ENCODE results near the gene PHF21A.

PHF21A gene

DNA sequence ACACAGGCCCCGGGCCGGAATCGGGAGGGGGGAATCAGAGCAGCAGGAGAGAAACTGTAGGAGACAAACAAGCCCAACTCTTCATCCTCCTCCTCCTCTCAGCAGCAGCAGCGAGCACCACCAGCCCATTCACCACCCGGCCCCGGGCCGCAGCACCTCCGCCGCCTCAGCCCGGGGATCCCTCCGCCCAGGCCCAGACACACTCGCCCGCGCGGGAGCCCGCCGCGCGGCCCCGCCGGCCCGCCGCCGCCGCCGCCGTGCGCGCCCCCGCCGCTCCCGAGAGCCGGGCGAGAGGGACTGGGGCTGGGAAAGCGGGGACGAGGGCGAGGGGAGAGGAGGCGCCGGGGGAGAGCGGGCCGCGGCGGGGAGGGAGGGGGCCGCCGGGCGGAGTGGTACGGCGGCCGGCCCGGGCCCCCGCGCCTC is at the start of gene PHF21A:
Gene PHF21A, minus strand, starts transcription at position 154 of the 423 bp plus-strand sequence. CDS start 37,235 bp downstream, outside the sequence.
- peak; percentile 90 for DNase-seq

DNA sequence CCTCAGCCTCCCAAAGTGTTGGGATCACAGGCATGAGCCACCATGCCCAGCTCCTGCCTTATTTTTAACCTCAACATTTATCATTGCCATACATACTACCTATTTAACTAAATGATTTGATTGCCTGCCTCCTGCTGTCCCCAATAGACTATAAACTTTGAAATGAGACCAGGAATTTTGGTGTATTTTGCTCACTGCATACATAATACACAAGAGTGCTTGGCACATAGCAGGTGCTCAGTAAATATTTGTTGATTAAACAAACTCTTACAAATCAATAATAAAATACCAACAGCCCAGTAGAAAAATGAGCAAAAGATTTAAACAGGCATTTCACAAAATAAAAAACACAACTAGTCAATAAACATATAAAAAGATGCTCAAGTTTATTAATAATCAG is 49.5 kb upstream of the PHF21A start:
- DNase-seq: no peak

DNA sequence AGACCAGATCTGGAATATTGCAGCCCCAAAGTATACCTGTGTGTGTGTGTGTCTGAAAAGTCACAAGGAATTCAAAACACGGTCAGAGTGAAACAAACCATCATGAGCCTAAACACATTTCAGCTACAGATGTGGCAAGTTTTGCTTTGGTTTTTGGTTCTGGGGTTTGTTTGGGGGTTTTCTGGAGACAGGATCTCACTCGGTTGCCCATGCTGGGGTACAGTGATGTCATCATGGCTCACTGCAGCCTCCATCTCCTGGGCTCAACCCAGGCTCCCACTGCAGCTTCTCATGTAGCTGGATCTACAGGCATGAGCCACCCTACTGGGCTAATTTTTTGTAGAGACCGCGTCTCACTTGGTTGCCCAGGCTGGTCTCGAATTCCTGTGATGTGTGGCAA is 41.4 kb upstream of the PHF21A start:
- no peak for DNase-seq

- no peak for DNase-seq
Observed at GRCh38 chr11:46161201-46161600, 39.9 kb upstream of the PHF21A start.

DNA sequence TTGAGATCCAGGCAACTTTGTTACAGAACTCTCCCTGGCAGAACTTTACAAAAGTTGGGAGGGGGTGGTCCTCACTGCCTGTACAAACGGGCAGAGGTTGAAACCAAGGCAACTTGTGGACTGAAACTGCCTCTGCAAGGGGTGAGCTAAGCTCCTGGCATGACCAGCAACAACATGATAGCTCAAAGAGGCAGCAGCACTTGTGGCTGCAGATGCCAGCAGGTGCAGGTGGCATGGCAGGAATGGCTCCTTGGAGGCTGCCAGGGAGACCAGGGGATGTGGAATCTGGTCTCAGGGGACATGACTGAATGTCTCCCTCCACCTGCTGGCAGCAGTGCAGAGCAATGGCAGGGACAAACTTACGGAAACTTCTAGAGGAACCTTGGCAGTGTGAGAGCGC is 38.8 kb upstream of the PHF21A start:
- DNase-seq: peak; percentile 10

- DNase-seq: no peak
Observed at GRCh38 chr11:46159680-46160079, 38.4 kb upstream of the PHF21A start.

DNA sequence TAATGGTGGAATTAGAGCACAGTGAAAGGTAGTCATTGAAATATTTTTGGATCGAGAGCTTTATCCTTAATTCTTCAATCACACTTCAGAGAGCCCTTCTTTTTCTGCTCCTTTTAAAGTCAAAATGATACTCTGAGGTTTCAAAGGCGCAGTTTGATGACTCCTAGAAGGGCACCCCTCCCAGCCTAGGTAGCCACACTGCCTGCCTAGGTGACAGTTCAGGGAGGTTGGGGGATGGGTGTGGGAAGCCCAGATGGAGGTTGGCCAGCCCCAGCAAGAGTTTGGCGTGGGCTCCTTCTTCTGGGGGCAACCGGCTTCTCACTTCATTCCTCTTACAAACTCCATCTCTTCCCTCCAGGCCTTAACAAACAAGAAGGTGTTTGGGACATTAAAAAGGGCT is 28.6 kb upstream of the PHF21A start:
- DNase-seq: no peak

DNA sequence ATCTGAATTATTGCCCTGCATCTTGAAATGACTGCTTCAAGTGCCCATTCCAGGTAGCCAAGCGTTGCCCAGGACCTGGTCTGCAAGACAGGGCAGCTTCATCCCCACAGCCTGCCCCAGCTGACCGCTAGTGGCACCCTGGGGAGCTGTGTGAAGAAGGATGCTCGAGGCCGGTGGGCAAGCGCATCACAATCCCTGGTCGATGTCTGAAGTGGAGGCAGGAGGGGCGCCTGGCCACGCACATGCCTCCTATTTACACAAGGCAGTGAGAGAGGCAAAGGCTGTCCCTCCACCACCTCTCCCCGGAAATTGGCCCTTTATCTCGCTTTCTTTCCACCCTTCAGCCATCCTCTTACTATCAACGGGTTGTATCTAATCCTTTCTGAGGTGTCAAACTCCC is 28.1 kb upstream of the PHF21A start:
- DNase-seq: peak; percentile 10

DNA sequence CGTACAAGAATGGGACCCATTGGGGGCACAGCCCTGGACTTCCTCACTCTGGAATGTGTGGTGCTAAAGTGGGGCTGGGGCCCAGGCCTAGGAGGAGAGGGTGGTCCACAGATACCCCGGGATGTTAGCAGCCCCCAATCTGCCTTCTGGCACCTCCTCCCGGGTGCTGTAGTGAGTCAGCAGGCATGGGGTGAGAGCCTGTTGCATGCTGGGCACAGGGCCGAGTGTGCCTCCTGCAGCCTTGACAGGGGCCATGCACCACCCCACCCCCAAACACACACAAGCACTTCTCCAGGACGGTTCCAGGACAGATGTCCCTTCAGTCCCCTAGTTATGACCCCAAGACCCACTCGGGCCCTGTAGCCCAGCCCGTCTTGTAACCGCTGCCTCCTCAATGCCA is 23.5 kb upstream of the PHF21A start:
- DNase-seq: no peak

GRCh38 chr11:46143049-46143806 is 22.0 kb upstream of the PHF21A start:
- DNase-seq: no peak

- no peak for DNase-seq
Observed at GRCh38 chr11:46142561-46142960, 21.3 kb upstream of the PHF21A start.

DNA sequence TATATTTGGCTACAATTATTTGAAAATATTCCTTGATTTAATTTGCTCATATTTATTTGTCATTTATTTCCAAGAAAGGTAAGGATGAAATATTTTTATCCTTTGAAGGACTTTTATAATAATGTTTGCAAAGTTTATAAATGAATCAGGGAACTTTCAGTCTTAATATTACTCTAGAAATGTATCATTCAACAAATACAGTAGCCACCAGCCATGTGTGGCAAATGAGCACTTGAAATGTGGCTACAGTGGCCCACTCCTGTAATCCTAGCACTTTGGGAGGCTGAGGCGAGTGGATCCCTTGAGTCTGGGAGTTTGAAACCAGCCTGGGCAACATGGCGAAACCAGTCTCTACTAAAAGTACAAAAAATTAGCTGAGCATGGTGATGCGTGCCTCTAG is 20.3 kb upstream of the PHF21A start:
- no peak for DNase-seq

DNA sequence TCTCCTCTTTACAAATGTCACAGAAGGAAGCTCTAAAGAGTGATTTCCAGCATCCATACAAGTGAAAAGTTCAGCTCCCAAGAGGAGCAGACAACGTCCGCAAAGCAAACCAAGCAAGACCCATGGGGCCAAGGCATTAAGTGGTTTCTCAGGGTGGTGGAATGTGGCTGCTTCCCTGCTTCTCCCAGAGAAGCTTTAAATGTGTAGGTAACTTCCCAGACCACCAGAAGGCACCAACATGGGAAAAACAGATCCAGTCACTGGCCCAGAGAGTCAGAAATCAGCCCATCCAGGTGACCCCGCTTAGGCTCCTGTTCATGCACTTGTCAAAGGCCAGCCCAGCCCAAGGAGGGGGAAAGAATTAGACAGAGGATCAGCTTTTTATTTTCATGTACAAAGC is 13.3 kb upstream of the PHF21A start:
- no peak for DNase-seq

DNA sequence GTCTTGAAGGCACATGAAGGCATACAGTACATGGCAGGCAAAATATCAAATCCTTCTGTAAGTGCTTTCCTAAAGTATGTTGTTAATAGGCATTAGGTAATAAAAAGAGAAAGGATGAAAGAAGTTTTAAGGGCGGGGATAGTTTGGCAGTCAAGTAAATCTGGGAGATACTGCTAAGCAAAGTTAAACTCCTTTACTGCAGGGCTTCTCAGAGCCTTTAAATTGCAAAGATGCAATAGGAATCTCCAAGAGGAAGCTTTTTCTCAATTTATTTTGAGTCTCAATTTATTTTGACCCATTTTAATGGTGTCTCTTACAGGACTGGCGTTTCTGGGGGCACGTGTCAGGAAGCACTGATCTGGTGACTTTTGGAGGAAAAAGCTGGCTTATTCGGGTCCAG is 12.8 kb upstream of the PHF21A start:
- DNase-seq: no peak

GRCh38 chr11:46133119-46133518 is 11.9 kb upstream of the PHF21A start:
- no peak for DNase-seq

GRCh38 chr11:46130286-46130940 is 9.2 kb upstream of the PHF21A start:
- DNase-seq: no peak

GRCh38 chr11:46129133-46129532 is 7.9 kb upstream of the PHF21A start:
- no peak for DNase-seq

DNA sequence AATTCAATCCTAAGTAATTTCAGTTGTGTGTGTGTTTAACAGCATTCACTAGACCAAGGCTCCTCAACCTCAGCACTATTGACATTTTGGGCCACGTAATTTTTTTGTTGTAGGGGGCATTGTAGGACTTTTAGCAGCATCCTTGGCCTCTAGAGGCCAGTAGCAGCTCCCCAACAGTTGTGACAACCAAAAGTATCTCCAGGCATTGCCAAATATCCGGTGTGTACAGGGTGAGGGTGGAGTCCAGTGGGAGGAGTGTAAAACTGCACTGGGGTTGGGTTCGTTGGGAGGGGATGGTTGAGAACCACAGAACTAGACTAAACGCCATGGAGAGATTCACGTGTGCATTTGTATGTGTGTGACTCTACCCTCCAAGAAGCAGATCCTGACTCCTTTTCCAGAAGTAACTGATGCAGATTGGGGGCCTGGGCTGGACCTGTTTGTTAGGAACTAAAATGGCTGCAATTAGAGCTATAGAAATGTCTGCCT is 5.9 kb upstream of the PHF21A start:
- no peak for DNase-seq

DNA sequence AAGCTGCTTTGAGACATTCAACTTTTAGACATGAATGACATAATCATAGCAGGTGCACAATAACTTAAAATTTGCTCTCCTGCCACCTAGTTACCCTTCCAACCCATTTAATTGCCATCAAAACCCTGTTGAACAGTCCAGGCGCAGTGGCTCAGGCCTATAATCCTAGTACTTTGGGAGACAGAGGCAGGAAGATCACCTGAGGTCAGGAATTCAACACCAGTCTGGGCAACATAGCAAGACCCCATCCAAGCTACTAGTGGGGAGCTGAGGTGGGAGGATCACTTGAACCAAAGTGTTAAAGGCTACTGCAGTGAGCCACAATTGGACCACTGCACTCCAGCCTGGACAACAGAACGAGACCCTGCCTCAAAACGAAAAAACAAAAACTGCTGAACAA is 4.0 kb upstream of the PHF21A start:
- DNase-seq: no peak

GRCh38 chr11:46122945-46123715 is 1.9 kb upstream of the PHF21A start:
- no peak for DNase-seq

GRCh38 chr11:46121724-46122477 is 647 bp upstream of the PHF21A start:
- peak; percentile 91 for DNase-seq

GRCh38 chr11:46120346-46121300 is 631 bp downstream of the PHF21A start:
- peak; percentile 87 for DNase-seq

Measured in NCI-H1092 treated with DMSO at 0.1 percent for 48 hours (cell line).